H1 (cell line): ENCODE results near the gene MSI2. TPM values are rescaled to one million over a fixed set of nuclear protein-coding genes. Genes with fewer than 3 reads are reported as not detected.

Experiments
- CTCF ChIA-PET: fragments of 300-600 bp; sonication (Branson Sonifier 250); formaldehyde crosslinking; loops from one replicate; lab custom pipeline; 2021; ENCODE audit not compliant: partially characterized antibody; lab: Charles Lee
- POLR2A ChIA-PET: fragments of 300-600 bp; sonication (Branson Sonifier 250); formaldehyde crosslinking; loops from one replicate; lab custom pipeline; 2021; ENCODE audit warnings: inconsistent platforms; ENCODE audit not compliant: partially characterized antibody; lab: Charles Lee
- DNase-seq, 2 experiments: peaks; one replicate each; pipeline versions ENCODE4 v3.0.0 to v3.0.0-alpha.2; 2010 to 2022; ENCODE audit warnings: low spot score in 2 of 2, low read depth in 1 of 2, mixed read lengths in 1 of 2
- FAIRE-seq: peaks from 2 replicates; lab custom pipeline; 2011; peaks lifted over from hg19 to GRCh38; lab: Jason Lieb, UNC
- H2AFZ ChIP-seq: 2 replicates; pipeline ENCODE4 v1.8.1; 2012; ENCODE audit warnings: low read length, inconsistent platforms
- H2AK5ac ChIP-seq: 2 replicates; pipeline ENCODE4 v1.6.1; 2013; ENCODE audit warnings: low read depth, low read length
- H2BK120ac ChIP-seq: replicated peaks from 2 replicates; pipeline ENCODE3; 2013; ENCODE audit warnings: low read depth, low read length, inconsistent platforms
- H2BK12ac ChIP-seq: 2 replicates; pipeline ENCODE4 v1.6.1; 2013; ENCODE audit warnings: low read depth, low read length
- H2BK15ac ChIP-seq: 2 replicates; pipeline ENCODE4 v1.6.1; 2013; ENCODE audit warnings: low read length
- H2BK20ac ChIP-seq: 2 replicates; pipeline ENCODE4 v1.6.1; 2013; ENCODE audit warnings: low read length
- H2BK5ac ChIP-seq: 2 replicates; pipeline ENCODE4 v1.6.1; 2013; ENCODE audit warnings: low read depth, low read length
- H3K14ac ChIP-seq: 2 replicates; pipeline ENCODE4 v1.6.1; 2013; ENCODE audit warnings: inconsistent platforms; ENCODE audit not compliant: insufficient read length
- H3K18ac ChIP-seq: 2 replicates; pipeline ENCODE4 v1.6.1; 2013; ENCODE audit warnings: low read length; ENCODE audit errors: extremely low read depth
- H3K23ac ChIP-seq: 2 replicates; pipeline ENCODE4 v1.6.1; 2013; ENCODE audit warnings: inconsistent platforms; ENCODE audit not compliant: insufficient read length
- H3K23me2 ChIP-seq: 2 replicates; pipeline ENCODE4 v1.6.1; 2013; ENCODE audit warnings: low read depth, low read length
- H3K27ac ChIP-seq: 2 replicates; pipeline ENCODE4 v1.6.1; 2011; ENCODE audit warnings: low read depth, low read length, inconsistent platforms
- H3K27me3 ChIP-seq, 4 experiments: replicated peaks in 1 of 4; 1 replicate in 1 of 4; 2 replicates in 3 of 4; pipeline versions ENCODE4 v1.6.1 to v1.8.1; 2011 to 2013; ENCODE audit warnings: low read length in 3 of 4, mild to moderate bottlenecking in 3 of 4, inconsistent platforms in 2 of 4, mixed read lengths in 2 of 4, moderate library complexity in 1 of 4; ENCODE audit not compliant: control insufficient read depth in 3 of 4, insufficient read depth in 3 of 4; ENCODE audit errors: extremely low read depth in 1 of 4
- H3K36me3 ChIP-seq, 4 experiments: 2 replicates each; pipeline versions ENCODE4 v1.6.1 to v1.8.1; 2011 to 2013; ENCODE audit warnings: mild to moderate bottlenecking in 4 of 4, low read length in 3 of 4, moderate library complexity in 2 of 4, control low read depth in 1 of 4, inconsistent platforms in 1 of 4; ENCODE audit not compliant: insufficient read depth in 4 of 4, control insufficient read depth in 2 of 4
- H3K4ac ChIP-seq: replicated peaks from 2 replicates; pipeline ENCODE3; 2013; ENCODE audit warnings: low read length, low read depth, mixed read lengths, inconsistent platforms; ENCODE audit not compliant: insufficient read length
- H3K4me1 ChIP-seq, 4 experiments: replicated peaks in 1 of 4; 1 replicate in 1 of 4; 2 replicates in 3 of 4; pipeline versions ENCODE4 v1.6.1 to v1.8.1; 2011 to 2013; ENCODE audit warnings: low read length in 3 of 4, inconsistent platforms in 2 of 4, mixed read lengths in 1 of 4; ENCODE audit not compliant: insufficient read depth in 4 of 4, control insufficient read depth in 3 of 4
- H3K4me2 ChIP-seq, 2 experiments: 2 replicates each; pipeline versions ENCODE4 v1.6.1 to v1.8.1; 2011 to 2013; ENCODE audit warnings: low read depth in 2 of 2, low read length in 2 of 2, control low read depth in 1 of 2, inconsistent platforms in 1 of 2, mild to moderate bottlenecking in 1 of 2; ENCODE audit not compliant: insufficient read depth in 1 of 2
- H3K4me3 ChIP-seq, 4 experiments: fragments of 200-600, 300-600 bp in 1 of 4; sonication (generic), shearing (Covaris generic), sonication (Bioruptor Twin) in 1 of 4; 2 replicates each; pipeline versions ENCODE4 v1.5.1 to v1.8.1; 2011 to 2016; ENCODE audit warnings: low read length in 4 of 4, low read depth in 3 of 4, control low read depth in 2 of 4, inconsistent platforms in 2 of 4, mild to moderate bottlenecking in 2 of 4, mixed read lengths in 1 of 4, moderate library complexity in 1 of 4; ENCODE audit not compliant: insufficient read depth in 2 of 4; ENCODE audit errors: extremely low read depth in 1 of 4
- H3K56ac ChIP-seq: replicated peaks from 2 replicates; pipeline ENCODE3; 2013; ENCODE audit warnings: low read depth, mild to moderate bottlenecking, mixed read lengths, low read length, inconsistent platforms; ENCODE audit not compliant: insufficient read length
- H3K79me1 ChIP-seq: 2 replicates; pipeline ENCODE4 v1.6.1; 2013; ENCODE audit warnings: low read depth, low read length, control low read depth
- H3K79me2 ChIP-seq, 2 experiments: 2 replicates each; pipeline versions ENCODE4 v1.6.1 to v1.8.1; 2012 to 2013; ENCODE audit warnings: low read length in 2 of 2, mild to moderate bottlenecking in 2 of 2, inconsistent platforms in 1 of 2; ENCODE audit not compliant: insufficient read depth in 2 of 2, control insufficient read depth in 1 of 2
- H3K9ac ChIP-seq, 4 experiments: replicated peaks in 1 of 4; 1 replicate in 1 of 4; 2 replicates in 3 of 4; pipeline versions ENCODE4 v1.6.1 to v1.8.1; 2011 to 2013; ENCODE audit warnings: low read depth in 3 of 4, low read length in 3 of 4, control low read depth in 2 of 4, mild to moderate bottlenecking in 2 of 4, moderate library complexity in 2 of 4, inconsistent platforms in 1 of 4; ENCODE audit errors: extremely low read depth in 1 of 4
- H3K9me3 ChIP-seq, 2 experiments: 2 replicates each; pipeline versions ENCODE4 v1.6.1 to v1.8.1; 2012 to 2013; ENCODE audit warnings: mild to moderate bottlenecking in 2 of 2, moderate library complexity in 2 of 2, control low read depth in 1 of 2, inconsistent platforms in 1 of 2, low read depth in 1 of 2, low read length in 1 of 2, mixed read lengths in 1 of 2; ENCODE audit not compliant: insufficient read depth in 2 of 2
- H4K20me1 ChIP-seq, 2 experiments: replicated peaks in 1 of 2; 2 replicates each; pipeline versions ENCODE3 to v1.8.1; 2011 to 2013; ENCODE audit warnings: inconsistent platforms in 2 of 2, low read length in 2 of 2, mild to moderate bottlenecking in 1 of 2; ENCODE audit not compliant: insufficient read depth in 2 of 2, control insufficient read depth in 1 of 2
- H4K5ac ChIP-seq: 2 replicates; pipeline ENCODE4 v1.6.1; 2013; ENCODE audit warnings: low read length, low read depth, mixed read lengths, inconsistent platforms; ENCODE audit not compliant: insufficient read length
- H4K8ac ChIP-seq: 2 replicates; pipeline ENCODE4 v1.8.0; 2013; ENCODE audit warnings: mild to moderate bottlenecking, moderate library complexity, low read length, inconsistent platforms; ENCODE audit not compliant: insufficient read depth; ENCODE audit errors: extremely low read depth
- H4K91ac ChIP-seq: replicated peaks from 2 replicates; pipeline ENCODE3; 2013; ENCODE audit warnings: low read length, mixed read lengths, inconsistent platforms; ENCODE audit not compliant: insufficient read length
- BACH1 ChIP-seq: IDR thresholded peaks from 2 replicates; pipeline ENCODE4 v1.6.1; 2012; ENCODE audit warnings: low read length, improper control_type of control experiment
- BCL11A ChIP-seq, 2 experiments: IDR thresholded peaks; one replicate each; pipeline ENCODE4 v1.6.1; 2011; ENCODE audit warnings: low read depth in 2 of 2, low read length in 2 of 2, mild to moderate bottlenecking in 2 of 2
- CTBP2 ChIP-seq: IDR thresholded peaks from 2 replicates; pipeline ENCODE4 v1.7.0; 2011; ENCODE audit warnings: borderline replicate concordance, mild to moderate bottlenecking, moderate library complexity, mixed read lengths, low read length; ENCODE audit not compliant: insufficient read depth, insufficient read length
- EGR1 ChIP-seq: IDR thresholded peaks from 2 replicates; pipeline ENCODE4 v1.6.1; 2011; ENCODE audit warnings: low read depth, low read length, borderline replicate concordance
- EP300 ChIP-seq, 2 experiments: IDR thresholded peaks; 1 replicate in 1 of 2; 2 replicates in 1 of 2; pipeline ENCODE4 v1.6.1; 2011 to 2012; ENCODE audit warnings: low read depth in 2 of 2, low read length in 2 of 2, mild to moderate bottlenecking in 2 of 2, borderline replicate concordance in 1 of 2, inconsistent platforms in 1 of 2, moderate library complexity in 1 of 2
- GTF2F1 ChIP-seq: IDR thresholded peaks from 2 replicates; pipeline ENCODE4 v1.6.1; 2012; ENCODE audit warnings: low read depth, low read length, improper control_type of control experiment, borderline replicate concordance
- JUN ChIP-seq: IDR thresholded peaks from 2 replicates; pipeline ENCODE4 v1.6.1; 2011; ENCODE audit warnings: low read depth, mild to moderate bottlenecking, improper control_type of control experiment, low read length
- NANOG ChIP-seq: IDR thresholded peaks from 2 replicates; pipeline ENCODE4 v1.6.1; 2011; ENCODE audit warnings: low read length, low read depth, mild to moderate bottlenecking, inconsistent platforms; ENCODE audit not compliant: insufficient read depth, poor library complexity, severe bottlenecking
- POU5F1 ChIP-seq: IDR thresholded peaks from 2 replicates; pipeline ENCODE4 v1.6.1; 2011; ENCODE audit warnings: low read depth, mild to moderate bottlenecking, low read length, moderate library complexity
- SIRT6 ChIP-seq: IDR thresholded peaks from one replicate; pipeline ENCODE4 v1.7.1; 2012; ENCODE audit warnings: low read length, inconsistent platforms
- SRF ChIP-seq: IDR thresholded peaks from 2 replicates; pipeline ENCODE4 v1.6.1; 2011; ENCODE audit warnings: mild to moderate bottlenecking, low read depth, low read length, moderate library complexity
- ZNF274 ChIP-seq: IDR thresholded peaks from 2 replicates; pipeline ENCODE4 v1.7.0; 2012; ENCODE audit warnings: low read length, borderline replicate concordance; ENCODE audit errors: extremely low read depth
- WGBS, 2 experiments: shearing (Covaris generic) in 1 of 2; methylation state at CpG; one replicate each; pipeline versions ENCODE4 v1.1.6 to v1.1.7; 2013 to 2015; ENCODE audit warnings: low lambda C conversion rate in 2 of 2, mixed read lengths in 2 of 2, inconsistent platforms in 1 of 2, low coverage in 1 of 2, missing lambda C conversion rate in 1 of 2; ENCODE audit not compliant: insufficient replicate concordance in 2 of 2, insufficient coverage in 1 of 2, insufficient read length in 1 of 2; ENCODE audit errors: extremely low coverage in 1 of 2, missing lambda C conversion rate in 1 of 2; 5-methylcytosine and 5-hydroxymethylcytosine counted together
- polyA plus RNA-seq, 7 experiments: library from polyadenylated mRNA; depleted of rRNA in 3 of 7; stranded (reverse) in 5 of 7; unstranded in 2 of 7; fragments of >200 nt in 5 of 7; fragments of 200-250 nt in 2 of 7; gene quantifications; 1 replicate in 5 of 7; 2 replicates in 1 of 7; 4 replicates in 1 of 7; pipeline versions ENCODE4 v1.2.1 to v1.2.3, GENCODE V29; 2011 to 2013; ENCODE audit warnings: missing spikeins in 2 of 7, mixed read lengths in 2 of 7
- total RNA-seq: library from RNA; stranded (reverse); fragmentation: NEBNext Ultra II Directional; extraction: Animal tissue kit (Norgen Biotek cat#: 25700); gene quantifications from 2 replicates; pipeline ENCODE4 v1.2.1, GENCODE V29; 2021

The MSI2 gene
- total and polyA plus RNA-seq, 2 of the 8 experiments (the other 6 are each of a cell fraction or from before 2014, with no cell fraction given): 36.7 to 80.6 TPM

DNA sequence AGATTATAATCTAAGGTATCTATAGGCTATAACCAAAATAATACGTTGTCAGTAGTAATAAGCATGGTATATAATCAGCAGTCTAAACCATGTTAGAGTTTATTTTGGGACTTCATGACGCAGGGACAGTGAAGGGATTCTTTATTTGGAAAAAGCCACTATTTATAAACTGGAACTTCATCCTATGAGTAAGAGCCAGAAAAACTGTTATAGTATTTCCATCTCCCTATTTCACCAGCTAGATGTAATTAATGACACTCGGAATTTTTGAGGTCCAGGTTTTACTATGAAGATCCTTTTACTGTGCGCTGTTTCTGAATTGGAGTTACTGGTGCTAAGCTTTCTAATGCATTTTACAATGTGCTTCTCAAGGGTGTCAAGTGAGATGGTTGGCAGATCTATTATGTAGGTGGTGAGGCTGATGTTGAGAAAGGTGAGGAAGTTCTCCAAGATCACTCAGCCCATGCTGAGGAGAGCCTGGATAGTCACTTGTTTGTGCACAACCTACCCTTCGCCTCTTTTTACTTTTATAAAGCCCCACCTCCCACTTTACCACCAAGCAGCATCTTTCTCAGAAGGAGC is 149.3 kb downstream of the MSI2 start:
- peaks cover 0 to 3% (median 1%) of the 10 kb centered on the region in 4 experiments; a peak in 2 of 8 replicates for H3K36me3 ChIP-seq
- peaks cover 3 to 4% of the 10 kb centered on the region in 2 experiments for H4K20me1 ChIP-seq
- H3K23me2 ChIP-seq: no peaks in the 10 kb centered on the region; the same call in 1 of the 2 replicates
- no peak overlapping the region for H2BK12ac ChIP-seq
- no peak overlapping the region for H3K14ac ChIP-seq
- H3K56ac ChIP-seq: no peak overlapping the region
- H3K23ac ChIP-seq: no peak overlapping the region
- no peaks in the 10 kb centered on the region for H3K27me3 ChIP-seq
- no peak overlapping the region for H4K91ac ChIP-seq
- no peak overlapping the region for H2BK5ac ChIP-seq
- FAIRE-seq: no peak
- H3K79me1 ChIP-seq: peaks cover 4% of the 10 kb centered on the region
- no peak overlapping the region for H2BK120ac ChIP-seq
- peaks cover 0 to 32% of the 10 kb centered on the region in 2 experiments; a peak in 2 of 4 replicates for H3K79me2 ChIP-seq
- no peak overlapping the region for H3K4me2 ChIP-seq
- H2AFZ ChIP-seq: no peak overlapping the region
- ChIA-PET POLR2A (interaction anchor here (1.0 to 1.5 kb wide), 2 partner anchors 79 to 146 kb away, joined by 3 read pairs; no protein-coding TSS in a partner anchor), CTCF (interaction anchor here (0.5 to 10.0 kb wide), 12 partner anchors 13 to 337 kb away, joined by 3 to 119 read pairs (median 4); no protein-coding TSS in a partner anchor)
- no peak overlapping the region for H2BK15ac ChIP-seq
- H2BK20ac ChIP-seq: no peak overlapping the region
- no peak for DNase-seq
- no peak overlapping the region for H2AK5ac ChIP-seq
- H3K4me3 ChIP-seq: no peak overlapping the region
- whole genome bisulfite sequencing, 2 experiments: 92% methylated on average over 5 of the region's 5 CpGs; no CpG with 5 or more reads in 1 of the 2 experiments
- no peak overlapping the region for H3K9ac ChIP-seq
- H3K9me3 ChIP-seq: no peaks in the 10 kb centered on the region
- H4K5ac ChIP-seq: no peak overlapping the region
- H3K4ac ChIP-seq: no peak overlapping the region
- H3K18ac ChIP-seq: no peak overlapping the region
- H3K4me1 ChIP-seq: peaks cover 12 to 27% (median 26%) of the 10 kb centered on the region in 4 experiments
- H3K27ac ChIP-seq: no peak overlapping the region
- no peak overlapping the region for H4K8ac ChIP-seq
- TF ChIP-seq EP300 (IDR thresholded peaks at IDR 0.05; ENCODE audit: borderline replicate concordance in 1 of 2, low read depth in 2 of 2, low read length in 2 of 2): no peak
- no peak for TF ChIP-seq EGR1
- TF ChIP-seq SIRT6: no peak
- no peak for TF ChIP-seq CTBP2
- no peak for TF ChIP-seq POU5F1
- no peak for TF ChIP-seq JUN
- no peak for TF ChIP-seq SRF
- no peak for TF ChIP-seq ZNF274
- TF ChIP-seq BACH1: no peak
- TF ChIP-seq NANOG: no peak
- no peak for TF ChIP-seq BCL11A (IDR thresholded peaks at IDR 0.05; ENCODE audit: low read depth in 2 of 2, low read length in 2 of 2)
- TF ChIP-seq GTF2F1: no peak
